Progenitor cell of endocrine pancreas (in vitro differentiated cells): ENCODE measurements around the gene TLX1. TPM values are rescaled to one million over a fixed set of nuclear protein-coding genes. Genes with fewer than 3 reads are reported as not detected.

Source experiments
- DNase-seq: peaks from one replicate; pipeline ENCODE4 v3.0.0; 2021; ENCODE audit warnings: low spot score; ENCODE audit not compliant: unreplicated experiment
- H3K27ac Mint-ChIP-seq: 2 replicates; pipeline ENCODE4 v1.8.0; 2021; ENCODE audit warnings: mild to moderate bottlenecking, moderate library complexity, mixed read lengths
- H3K27me3 Mint-ChIP-seq: 2 replicates; pipeline ENCODE4 v1.8.0; 2021; ENCODE audit warnings: mixed read lengths
- H3K36me3 Mint-ChIP-seq: 2 replicates; pipeline ENCODE4 v1.8.0; 2022; ENCODE audit warnings: mixed read lengths; ENCODE audit not compliant: insufficient read depth
- H3K4me1 Mint-ChIP-seq: 2 replicates; pipeline ENCODE4 v1.8.0; 2021; ENCODE audit warnings: low read depth, mixed read lengths
- H3K4me3 Mint-ChIP-seq: 2 replicates; pipeline ENCODE4 v1.8.0; 2021; ENCODE audit warnings: low read depth, mild to moderate bottlenecking, moderate library complexity, mixed read lengths
- H3K9me3 Mint-ChIP-seq: 2 replicates; pipeline ENCODE4 v1.8.0; 2021; ENCODE audit warnings: low read depth, mixed read lengths
- total RNA-seq: library from RNA; stranded (reverse); gene quantifications from 2 replicates; pipeline ENCODE4 v1.2.1, GENCODE V29; 2021
- TF ChIP-seq, protein P1 (sequence below): fragments of 200-600 bp; sonication (generic); IDR thresholded peaks from one replicate; pipeline ENCODE4 v1.5.0; 2021; ENCODE audit warnings: antibody characterized with exemption, mild to moderate bottlenecking; ENCODE audit not compliant: unreplicated experiment

TLX1 gene
- total RNA-seq, 1 donor from 2014 or later = not detected

GRCh38 chr10:101132636-101133473 is 1.8 kb downstream of the TLX1 start:
- no peak for DNase-seq
- no peak overlapping the region for H3K4me3 Mint-ChIP-seq
- H3K27ac Mint-ChIP-seq = no peak overlapping the region
- TF ChIP-seq, protein P1, sequence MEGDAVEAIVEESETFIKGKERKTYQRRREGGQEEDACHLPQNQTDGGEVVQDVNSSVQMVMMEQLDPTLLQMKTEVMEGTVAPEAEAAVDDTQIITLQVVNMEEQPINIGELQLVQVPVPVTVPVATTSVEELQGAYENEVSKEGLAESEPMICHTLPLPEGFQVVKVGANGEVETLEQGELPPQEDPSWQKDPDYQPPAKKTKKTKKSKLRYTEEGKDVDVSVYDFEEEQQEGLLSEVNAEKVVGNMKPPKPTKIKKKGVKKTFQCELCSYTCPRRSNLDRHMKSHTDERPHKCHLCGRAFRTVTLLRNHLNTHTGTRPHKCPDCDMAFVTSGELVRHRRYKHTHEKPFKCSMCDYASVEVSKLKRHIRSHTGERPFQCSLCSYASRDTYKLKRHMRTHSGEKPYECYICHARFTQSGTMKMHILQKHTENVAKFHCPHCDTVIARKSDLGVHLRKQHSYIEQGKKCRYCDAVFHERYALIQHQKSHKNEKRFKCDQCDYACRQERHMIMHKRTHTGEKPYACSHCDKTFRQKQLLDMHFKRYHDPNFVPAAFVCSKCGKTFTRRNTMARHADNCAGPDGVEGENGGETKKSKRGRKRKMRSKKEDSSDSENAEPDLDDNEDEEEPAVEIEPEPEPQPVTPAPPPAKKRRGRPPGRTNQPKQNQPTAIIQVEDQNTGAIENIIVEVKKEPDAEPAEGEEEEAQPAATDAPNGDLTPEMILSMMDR = no peak
- H3K27me3 Mint-ChIP-seq = peaks cover 93% of the 10 kb centered on the region
- H3K36me3 Mint-ChIP-seq = no peaks in the 10 kb centered on the region
- H3K4me1 Mint-ChIP-seq = peaks cover 17% of the 10 kb centered on the region
- no peaks in the 10 kb centered on the region for H3K9me3 Mint-ChIP-seq

- DNase-seq = no peak
- Mint-ChIP-seq H3K27ac (no peak overlapping the region), H3K36me3 (no peaks in the 10 kb centered on the region), H3K27me3 (peaks cover 93% of the 10 kb centered on the region), H3K4me3 (no peak overlapping the region), H3K9me3 (no peaks in the 10 kb centered on the region), H3K4me1 (peaks cover 17% of the 10 kb centered on the region)
- TF ChIP-seq, protein P1 = no peak
Observed at GRCh38 chr10:101133489-101134298, 2.6 kb downstream of the TLX1 start.

DNA sequence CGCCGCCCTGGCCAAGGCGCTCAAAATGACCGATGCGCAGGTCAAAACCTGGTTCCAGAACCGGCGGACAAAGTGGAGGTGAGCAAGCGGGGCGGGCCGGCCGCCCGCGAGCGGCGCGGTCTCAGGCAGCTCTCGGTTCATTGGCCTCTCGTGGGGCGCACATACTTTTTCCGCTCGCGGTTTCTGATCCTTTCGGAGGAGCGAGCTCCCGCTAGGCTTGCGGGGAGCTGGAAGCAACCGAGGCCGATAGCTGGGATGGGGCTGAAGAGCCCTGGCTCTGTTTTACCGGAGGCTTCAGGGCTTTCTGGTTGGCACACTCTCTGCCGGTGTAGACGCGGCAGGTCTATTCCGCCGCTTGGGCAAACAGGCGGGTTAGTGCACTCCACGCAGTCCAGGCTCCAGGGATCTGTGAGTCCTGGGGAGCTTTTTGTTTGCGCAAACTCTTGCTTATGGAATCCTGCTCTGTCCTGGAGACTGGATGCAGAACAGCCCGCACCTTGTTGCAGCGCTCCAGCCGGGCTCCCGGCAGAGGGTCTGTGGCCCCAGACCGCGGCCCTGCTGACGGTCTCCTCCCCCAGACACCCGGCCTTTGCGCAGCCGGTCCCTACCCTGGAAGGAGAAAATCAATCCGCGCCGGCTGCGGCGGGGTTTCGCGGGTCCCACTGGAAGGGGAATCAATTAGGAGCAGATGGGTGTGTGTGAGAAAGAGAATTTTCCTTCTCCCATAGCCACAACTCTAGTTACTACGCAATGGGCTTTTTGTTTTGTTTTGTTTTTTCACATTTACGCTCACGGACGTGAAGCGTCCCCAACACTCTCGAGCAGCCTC is 3.4 kb downstream of the TLX1 start:
- H3K36me3 Mint-ChIP-seq = no peaks in the 10 kb centered on the region
- H3K27ac Mint-ChIP-seq = no peak overlapping the region
- H3K4me1 Mint-ChIP-seq = peaks cover 17% of the 10 kb centered on the region
- no peak overlapping the region for H3K4me3 Mint-ChIP-seq
- DNase-seq = no peak
- H3K9me3 Mint-ChIP-seq = no peaks in the 10 kb centered on the region
- H3K27me3 Mint-ChIP-seq = peaks cover 93% of the 10 kb centered on the region
- TF ChIP-seq, protein P1 = no peak

GRCh38 chr10:101135141-101136006 is 4.3 kb downstream of the TLX1 start:
- H3K27me3 Mint-ChIP-seq = peaks cover 90% of the 10 kb centered on the region
- TF ChIP-seq, protein P1 = no peak
- H3K4me3 Mint-ChIP-seq = no peak overlapping the region
- H3K27ac Mint-ChIP-seq = no peak overlapping the region
- H3K4me1 Mint-ChIP-seq = peaks cover 17% of the 10 kb centered on the region
- no peaks in the 10 kb centered on the region for H3K36me3 Mint-ChIP-seq
- no peaks in the 10 kb centered on the region for H3K9me3 Mint-ChIP-seq
- DNase-seq = no peak
